Heart left ventricle (tissue), 16 donors: ENCODE data around the gene CYBA. TPM values are rescaled to one million over a fixed set of nuclear protein-coding genes. Genes with fewer than 3 reads are reported as not detected.

Experiments used
- ATAC-seq, 4 donors: fragments of 200-7000 bp; cut with Tn5 transposase; one replicate each; pipeline ENCODE4 v1.9.1; 2020 to 2022; ENCODE audit warnings: moderate library complexity in 4 of 4, mild to moderate bottlenecking in 3 of 4, moderate number of reproducible peaks in 1 of 4
- DNase-seq, 5 donors: peaks; one replicate each; pipeline ENCODE4 v3.0.0-alpha.2; 2020
- H3K27ac ChIP-seq, 12 donors: fragments of 200-600 bp; sonication (generic) in 4 of 12; one replicate each; pipeline versions ENCODE4 v1.5.0 to v1.8.0; 2016 to 2022; ENCODE audit warnings: mild to moderate bottlenecking in 2 of 12
- H3K27me3 ChIP-seq, 9 donors: fragments of 200-600 bp; sonication (generic) in 2 of 9; one replicate each; pipeline versions ENCODE4 v1.5.1 to v1.8.0; 2016 to 2022; ENCODE audit warnings: mild to moderate bottlenecking in 3 of 9
- H3K36me3 ChIP-seq, 9 donors: fragments of 200-600 bp; sonication (generic) in 2 of 9; one replicate each; pipeline versions ENCODE4 v1.5.0 to v1.8.0; 2018 to 2022; ENCODE audit warnings: mild to moderate bottlenecking in 2 of 9
- H3K4me1 ChIP-seq, 12 donors: fragments of 200-600 bp; sonication (generic) in 4 of 12; one replicate each; pipeline versions ENCODE4 v1.5.0 to v1.8.0; 2016 to 2022; ENCODE audit warnings: mild to moderate bottlenecking in 3 of 12
- H3K4me3 ChIP-seq, 12 donors: fragments of 200-600 bp; sonication (generic) in 4 of 12; one replicate each; pipeline versions ENCODE4 v1.5.0 to v1.8.0; 2017 to 2022; ENCODE audit warnings: mild to moderate bottlenecking in 9 of 12, moderate library complexity in 4 of 12
- H3K9me3 ChIP-seq, 12 donors: fragments of 200-600 bp; sonication (generic) in 4 of 12; one replicate each; pipeline versions ENCODE4 v1.5.0 to v1.8.0; 2016 to 2022; ENCODE audit warnings: mild to moderate bottlenecking in 1 of 12
- POLR2A ChIP-seq, 2 donors: fragments of 450-650 bp; IDR thresholded peaks; one replicate each; pipeline ENCODE4 v1.6.1; 2017; ENCODE audit warnings: antibody characterized with exemption in 2 of 2, mild to moderate bottlenecking in 2 of 2, moderate library complexity in 2 of 2
- WGBS, 4 donors: extraction: QIAGEN DNeasy Blood & Tissue Kit in 2 of 4; methylation state at CpG; one replicate each; pipeline versions ENCODE4 v1.1.5 to v1.1.7; 2013 to 2018; 5-methylcytosine and 5-hydroxymethylcytosine counted together
- intact Hi-C, 10 donors: fragments of 100-400 bp; cut with DNase I; formaldehyde crosslinking; loops; one replicate each; pipeline versions ENCODE4 v1.11.1 to v1.14.2; 2022
- polyA plus RNA-seq, 2 donors: library from polyadenylated mRNA; stranded (reverse); fragments of 200-250 nt; gene quantifications; one replicate each; pipeline ENCODE4 v1.2.3, GENCODE V29; 2013
- total RNA-seq, 9 donors: library from RNA; depleted of rRNA in 2 of 9; stranded (reverse); fragments of >200 nt in 2 of 9; fragmentation: NEBNext Ultra II Directional in 3 of 9; extraction: Animal tissue kit (Norgen Biotek cat#: 25700) in 3 of 9; gene quantifications; one replicate each; pipeline versions ENCODE4 v1.1.0 to v1.2.4, GENCODE V29; 2016 to 2023
- TF ChIP-seq, protein P1 (sequence below), 12 donors: fragments of 200-600 bp; sonication (generic) in 4 of 12; IDR thresholded peaks; one replicate each; pipeline versions ENCODE4 v1.5.0 to v1.8.0; 2018 to 2022; ENCODE audit warnings: antibody characterized with exemption in 12 of 12, mild to moderate bottlenecking in 5 of 12
- donor health status: ischemic (EF 13 %, LVEDD 7.1; RV severe dilation, severe dysfunction).
- donor health status: healthy with polysubstance abuse.
- donor health status: DM: no; HTN: yes; CAD: no.
- donor health status: DM: no; HTN: no; CAD: no.
- donor health status: ischemic (EF 25% LVEDD 6.9; RV normal size, moderate dysfunction).
- donor health status: ischemic (EF 25% LVEDD 5.7; RV mildly dilated, moderate dysfunction).
- donor health status: healthy.
- donor health status: DM: yes; HTN: yes; CAD: no.
- donor health status: ischemic (EF 35%, LVEDD 5.7; RV mildly dilated, moderate dysfunction).
- donor health status: nonischemic (EF 11% LVEDD 7.7; RV severe dilation, severe dysfunction).
- donor health status: DM: yes; HTN: yes; CAD: no.
- donor health status: PGD.
- donor health status: ischemic (EF 29% LVEDD 5.4; RV normal size, mild dysfunction).
- donor health status: nonischemic (EF 23%, LVEDD 6.1; RV moderate dilation, normal function).

The CYBA gene
- total and polyA plus RNA-seq, 11 donors = 22.6 to 227 (median 46.5) TPM

DNA sequence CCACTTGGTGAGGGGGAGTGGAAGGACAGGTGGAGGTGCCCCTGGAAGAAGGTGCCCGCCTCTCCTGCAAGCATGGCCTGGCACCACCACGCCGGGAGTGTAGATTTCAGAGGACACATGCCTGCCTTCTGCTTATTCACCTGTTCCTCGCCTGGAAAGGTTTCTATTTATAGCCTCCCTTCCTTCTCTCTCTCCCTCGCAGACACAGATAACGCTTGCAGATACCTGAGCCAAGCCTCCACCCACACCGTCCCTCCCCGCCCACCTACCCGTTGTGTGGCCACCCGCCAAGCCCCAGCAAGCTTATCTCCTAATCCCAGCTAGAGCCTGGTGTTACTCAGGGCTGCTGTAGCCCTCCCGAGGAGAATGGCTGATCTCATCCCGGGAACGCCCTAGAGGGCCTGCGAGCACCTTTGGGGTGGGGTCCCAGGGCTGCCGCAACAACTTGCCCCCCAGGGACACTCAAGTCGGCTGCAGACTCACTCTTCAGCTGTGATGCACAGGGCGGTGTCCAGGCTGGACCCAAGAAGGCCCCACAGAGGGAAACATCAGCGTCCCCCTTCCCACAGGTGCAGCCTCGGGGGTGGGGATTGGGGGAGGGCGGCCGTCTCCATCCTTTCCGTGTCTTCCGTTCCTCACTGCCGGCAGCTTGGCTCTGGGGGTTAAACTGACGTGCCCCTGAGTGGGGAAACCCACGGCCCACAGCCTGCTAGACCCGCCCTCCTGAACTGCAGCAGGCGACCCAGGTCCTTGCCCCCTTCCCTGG lies 37.3 kb upstream of the CYBA start:
- ATAC-seq = peak in 1 of 4 donors; percentile 21
- H3K27me3 ChIP-seq = peaks cover 0 to 73% (median 13%) of the 10 kb centered on the region in 9 donors
- H3K9me3 ChIP-seq = no peaks in the 10 kb centered on the region
- no peaks in the 10 kb centered on the region for H3K36me3 ChIP-seq
- peak in 2 of 5 donors; percentile 26 to 50 for DNase-seq
- no peak for TF ChIP-seq POLR2A (IDR thresholded peaks at IDR 0.05)
- TF ChIP-seq, protein P1, sequence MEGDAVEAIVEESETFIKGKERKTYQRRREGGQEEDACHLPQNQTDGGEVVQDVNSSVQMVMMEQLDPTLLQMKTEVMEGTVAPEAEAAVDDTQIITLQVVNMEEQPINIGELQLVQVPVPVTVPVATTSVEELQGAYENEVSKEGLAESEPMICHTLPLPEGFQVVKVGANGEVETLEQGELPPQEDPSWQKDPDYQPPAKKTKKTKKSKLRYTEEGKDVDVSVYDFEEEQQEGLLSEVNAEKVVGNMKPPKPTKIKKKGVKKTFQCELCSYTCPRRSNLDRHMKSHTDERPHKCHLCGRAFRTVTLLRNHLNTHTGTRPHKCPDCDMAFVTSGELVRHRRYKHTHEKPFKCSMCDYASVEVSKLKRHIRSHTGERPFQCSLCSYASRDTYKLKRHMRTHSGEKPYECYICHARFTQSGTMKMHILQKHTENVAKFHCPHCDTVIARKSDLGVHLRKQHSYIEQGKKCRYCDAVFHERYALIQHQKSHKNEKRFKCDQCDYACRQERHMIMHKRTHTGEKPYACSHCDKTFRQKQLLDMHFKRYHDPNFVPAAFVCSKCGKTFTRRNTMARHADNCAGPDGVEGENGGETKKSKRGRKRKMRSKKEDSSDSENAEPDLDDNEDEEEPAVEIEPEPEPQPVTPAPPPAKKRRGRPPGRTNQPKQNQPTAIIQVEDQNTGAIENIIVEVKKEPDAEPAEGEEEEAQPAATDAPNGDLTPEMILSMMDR (IDR thresholded peaks at IDR 0.05) = no peak
- H3K4me3 ChIP-seq = no peak overlapping the region
- H3K4me1 ChIP-seq = peaks cover 0 to 48% (median 22%) of the 10 kb centered on the region in 12 donors
- no peak overlapping the region for H3K27ac ChIP-seq
- intact Hi-C loops = no loop called here
- 31 to 39% (median 31%) methylated on average over 20 to 28 of the region's 28 CpGs for WGBS, 4 donors

DNA sequence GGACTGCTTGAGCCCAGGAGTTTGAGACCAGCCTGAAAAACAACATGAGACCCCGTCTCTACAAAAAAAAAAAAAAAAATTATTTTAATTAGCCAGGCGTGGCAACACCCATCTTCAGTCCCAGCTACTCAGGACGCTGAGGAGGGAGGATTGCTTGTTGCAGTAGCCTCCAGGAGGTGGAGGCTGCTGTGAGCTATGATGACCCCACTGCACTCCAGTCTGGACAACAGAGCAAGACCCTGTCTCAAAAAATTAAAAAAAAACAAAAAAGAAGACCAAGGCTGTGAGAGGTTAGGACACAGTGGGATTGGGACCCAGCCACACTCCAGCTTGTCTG lies 36.8 kb upstream of the CYBA start:
- TF ChIP-seq, protein P1 (IDR thresholded peaks at IDR 0.05) = no peak
- no peak for TF ChIP-seq POLR2A (IDR thresholded peaks at IDR 0.05)
- no peak for ATAC-seq
- DNase-seq = no peak
- Histone ChIP-seq H3K27me3 (peaks cover 0 to 73% (median 13%) of the 10 kb centered on the region in 9 donors), H3K9me3 (no peaks in the 10 kb centered on the region), H3K4me1 (peaks cover 0 to 45% (median 22%) of the 10 kb centered on the region in 12 donors), H3K27ac (no peak overlapping the region), H3K36me3 (no peaks in the 10 kb centered on the region), H3K4me3 (no peak overlapping the region)
- 71 to 77% (median 76%) methylated on average over 3 of the region's 3 CpGs for WGBS, 4 donors
- intact Hi-C loops = no loop called here

- intact Hi-C loops = no loop called here
- WGBS, 4 donors = 61 to 65% (median 63%) methylated on average over 6 to 10 of the region's 10 CpGs
Observed at GRCh38 chr16:88687254-88687576, 36.4 kb upstream of the CYBA start.

More at GRCh38 chr16:88687254-88687576, 36.4 kb upstream of the CYBA start:
- Histone ChIP-seq H3K27ac (peak overlapping the region in 1 of 12 donors; percentile 69), H3K36me3 (no peaks in the 10 kb centered on the region), H3K4me3 (no peak overlapping the region), H3K4me1 (peaks cover 0 to 45% (median 22%) of the 10 kb centered on the region in 12 donors), H3K9me3 (no peaks in the 10 kb centered on the region), H3K27me3 (peaks cover 0 to 74% (median 13%) of the 10 kb centered on the region in 9 donors)
- DNase-seq (no peak), ATAC-seq (no peak)
- TF ChIP-seq, protein P1 (IDR thresholded peaks at IDR 0.05) = no peak
- TF ChIP-seq POLR2A (IDR thresholded peaks at IDR 0.05) = no peak
